HG02763 (cell line): ENCODE results near the gene FOSL1.
"Not testable (repeated sequence)": the region's sequence is repeated elsewhere in the genome, so short reads cannot be mapped to it uniquely, and the experiment has no call there.

Experiments used
- ATAC-seq: cut with Tn5 transposase; IDR thresholded peaks from one replicate; pipeline ENCODE4 v1.9.1; 2021; ENCODE audit warnings: mild to moderate bottlenecking, moderate library complexity; ENCODE audit not compliant: unreplicated experiment

Gene FOSL1

GRCh38 chr11:65896034-65896999 lies 3.9 kb downstream of the FOSL1 start:
- no peak for ATAC-seq

- ATAC-seq: no peak
Observed at GRCh38 chr11:65895482-65895981, 4.7 kb downstream of the FOSL1 start.

- ATAC-seq: no peak
Observed at GRCh38 chr11:65894034-65894591, 6.1 kb downstream of the FOSL1 start.

GRCh38 chr11:65892661-65893317 lies 7.4 kb downstream of the FOSL1 start:
- ATAC-seq: no peak

DNA sequence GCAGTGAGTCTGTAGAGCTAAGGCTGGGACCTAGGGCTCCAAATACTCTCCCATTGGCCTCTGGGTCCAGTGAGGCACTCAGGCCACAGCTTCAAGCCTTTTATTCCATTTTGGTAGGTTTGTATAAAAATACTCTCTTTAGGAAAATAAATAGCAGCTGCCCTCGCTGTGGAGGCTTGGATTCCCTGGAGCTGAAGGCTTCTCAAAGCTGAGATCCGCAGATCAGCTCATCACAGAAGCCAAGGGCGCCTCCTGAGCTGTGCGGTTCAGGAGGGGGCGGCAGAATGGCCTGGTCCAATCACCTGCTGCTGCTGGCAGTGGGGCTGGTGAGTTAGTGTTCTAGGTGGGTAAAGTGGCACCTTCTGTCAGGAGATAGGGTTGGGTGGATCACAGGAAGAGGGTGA lies 8.0 kb downstream of the FOSL1 start:
- not testable (repeated sequence) for ATAC-seq

DNA sequence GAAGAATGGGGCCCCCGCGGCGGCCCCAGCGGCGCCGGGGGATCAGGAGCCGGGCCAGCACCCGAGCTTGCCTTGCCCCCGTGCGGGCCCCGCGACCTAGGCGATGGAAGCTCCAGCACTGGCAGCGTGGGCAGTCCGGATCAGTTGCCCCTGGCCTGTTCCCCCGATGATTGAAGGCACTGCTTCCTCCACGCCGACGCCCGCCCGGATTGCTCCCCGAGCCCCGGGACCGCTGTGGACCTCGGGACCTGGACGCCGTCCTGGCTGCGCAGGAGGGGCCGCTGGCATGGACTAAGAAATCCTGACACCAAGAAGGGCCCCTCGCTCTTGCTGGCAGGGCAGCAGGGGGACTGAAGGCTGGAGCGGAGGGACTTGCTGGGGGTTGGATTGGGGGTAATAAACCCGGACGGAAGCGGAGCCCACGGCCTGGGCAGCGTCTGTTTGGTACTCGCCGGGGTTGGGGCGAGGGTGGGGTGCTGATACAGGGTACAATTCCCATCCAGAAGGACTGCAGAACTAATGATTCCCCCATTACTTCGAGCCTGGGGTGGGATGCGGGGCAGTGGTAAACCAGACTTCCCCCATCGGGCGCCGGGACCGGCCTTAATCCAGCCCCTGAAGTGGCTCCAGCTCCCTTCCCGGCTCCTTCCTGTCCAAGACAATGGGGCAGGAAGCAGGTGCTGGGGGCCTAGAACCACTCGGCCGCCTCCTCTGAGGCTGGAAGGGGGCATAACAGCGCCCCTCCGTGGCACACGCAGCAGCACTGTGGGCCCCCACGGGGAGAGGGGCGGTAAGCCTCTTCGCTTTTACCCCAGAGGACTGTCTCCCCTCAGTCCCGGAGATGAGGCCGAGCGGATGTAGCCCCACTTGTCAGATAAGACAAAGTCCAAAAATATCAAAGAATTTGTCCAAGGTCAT lies 8.7 kb downstream of the FOSL1 start:
- ATAC-seq: no peak

DNA sequence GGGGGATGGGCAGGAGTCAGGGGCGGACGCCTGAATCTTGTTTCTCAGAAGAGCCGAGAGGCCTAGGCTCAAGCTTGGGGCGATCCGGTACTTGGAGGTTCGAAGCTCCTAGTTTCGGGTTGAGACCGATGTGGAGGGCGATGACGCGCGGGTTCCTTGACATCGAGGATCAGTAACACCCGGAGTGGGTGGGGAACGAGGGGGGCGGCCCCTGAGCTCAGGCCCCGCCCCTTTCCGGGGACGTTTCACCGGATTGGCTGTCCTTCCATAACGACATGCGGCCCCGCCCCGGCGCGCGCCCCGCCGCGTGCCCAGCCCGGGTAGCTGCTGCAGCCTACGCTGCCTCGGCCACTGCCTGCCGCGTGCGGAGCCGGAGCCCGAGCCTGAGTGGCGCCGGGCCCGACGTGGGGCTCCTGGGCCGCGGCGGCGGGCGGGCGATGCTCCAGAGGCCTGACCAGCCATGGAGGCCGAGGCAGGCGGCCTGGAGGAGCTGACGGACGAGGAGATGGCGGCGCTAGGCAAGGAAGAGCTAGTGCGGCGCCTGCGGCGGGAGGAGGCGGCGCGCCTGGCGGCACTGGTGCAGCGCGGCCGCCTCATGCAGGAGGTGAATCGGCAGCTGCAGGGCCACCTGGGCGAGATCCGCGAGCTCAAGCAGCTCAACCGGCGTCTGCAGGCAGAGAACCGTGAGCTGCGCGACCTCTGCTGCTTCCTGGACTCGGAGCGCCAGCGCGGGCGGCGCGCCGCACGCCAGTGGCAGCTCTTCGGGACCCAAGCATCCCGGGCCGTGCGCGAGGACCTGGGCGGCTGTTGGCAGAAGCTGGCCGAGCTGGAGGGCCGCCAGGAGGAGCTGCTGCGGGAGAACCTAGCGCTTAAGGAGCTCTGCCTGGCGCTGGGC lies 9.6 kb downstream of the FOSL1 start, which contains the start of gene CCDC85B:
Gene CCDC85B (plus strand): TSS at position 350 of the 895 bp plus-strand sequence. CDS start 111 bp downstream, at position 461.
- peak; percentile 55 for ATAC-seq

DNA sequence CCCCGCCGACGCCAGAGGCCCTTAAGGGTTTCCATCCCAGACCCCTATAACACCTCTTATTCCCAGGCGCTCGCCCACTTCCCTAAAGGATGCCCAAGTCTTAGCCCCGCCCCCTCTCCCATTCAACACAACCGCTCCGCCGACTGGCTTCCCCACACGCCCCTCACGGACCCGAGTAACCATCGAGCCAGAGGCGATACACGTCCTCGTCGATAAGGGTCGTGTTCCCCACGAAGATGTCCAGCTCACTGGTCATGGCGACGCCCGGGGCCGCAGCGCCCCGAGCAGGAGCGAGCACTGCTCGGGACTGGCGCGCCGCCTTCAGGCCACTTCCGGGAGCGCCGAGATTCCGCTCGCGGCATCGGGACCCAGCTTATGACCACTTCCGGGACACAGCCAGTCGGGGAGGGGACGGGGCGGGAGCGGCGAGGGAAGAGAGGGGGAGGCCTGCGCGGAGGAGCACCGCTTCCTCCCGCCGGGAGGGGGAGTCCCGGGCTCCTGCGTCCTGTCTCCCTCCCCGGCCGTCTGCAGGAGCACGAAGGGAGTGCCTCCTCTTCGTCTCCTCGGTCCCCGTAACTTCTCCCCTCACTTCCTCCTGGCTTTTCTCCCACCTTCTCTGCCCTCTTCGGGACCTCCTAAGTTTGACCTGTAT lies 11.9 kb downstream of the FOSL1 start, which contains the start of gene FIBP:
Gene FIBP (minus strand): TSS at position 309 of the 652 bp plus-strand sequence. CDS start 53 bp downstream, at position 256.
- ATAC-seq: peak; percentile 49

DNA sequence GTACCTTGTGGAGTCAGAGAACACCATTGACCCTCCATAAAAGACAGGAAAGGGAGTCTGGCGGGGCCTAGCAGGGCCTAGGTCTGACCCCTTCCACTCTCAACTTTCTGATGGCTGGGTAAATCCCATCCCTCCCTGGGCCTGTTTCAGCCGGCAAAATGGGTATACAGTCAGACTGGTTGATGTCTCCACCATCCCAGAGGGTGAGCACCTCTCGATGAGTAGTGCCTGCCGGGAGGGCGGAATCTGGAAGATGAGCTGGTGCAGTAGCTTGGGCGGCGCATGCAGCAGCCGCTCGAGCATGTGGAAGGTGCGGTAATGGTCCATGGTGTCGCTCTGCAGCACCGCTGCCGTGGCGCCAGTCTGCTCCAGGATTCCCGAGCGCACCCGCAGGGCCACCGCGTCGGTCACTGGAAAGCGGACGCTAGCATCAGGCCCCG lies 12.4 kb downstream of the FOSL1 start:
- no peak for ATAC-seq

GRCh38 chr11:65886826-65887722 lies 13.1 kb downstream of the FOSL1 start:
- no peak for ATAC-seq

GRCh38 chr11:65885808-65886536 lies 14.2 kb downstream of the FOSL1 start:
- ATAC-seq: no peak

DNA sequence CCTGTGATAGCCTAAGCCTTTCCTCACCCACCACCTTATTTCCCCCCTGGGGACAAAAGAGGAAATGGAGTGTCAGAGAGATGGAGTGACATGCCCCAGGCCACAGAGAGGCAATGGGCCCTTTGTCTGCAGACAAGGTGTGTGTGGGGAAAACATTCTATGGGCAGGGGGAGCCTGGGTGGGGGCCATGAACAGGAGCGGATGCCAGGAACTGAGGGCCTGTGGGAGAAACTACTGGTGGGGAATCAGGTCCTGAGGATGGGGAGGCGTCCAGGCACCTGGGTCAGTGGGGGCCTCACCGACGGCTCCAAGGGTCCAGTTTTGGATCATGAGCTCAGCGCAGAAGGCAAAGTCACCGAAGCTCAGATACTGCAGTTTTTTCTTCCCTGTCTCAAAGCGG lies 15.0 kb downstream of the FOSL1 start:
- ATAC-seq: no peak

DNA sequence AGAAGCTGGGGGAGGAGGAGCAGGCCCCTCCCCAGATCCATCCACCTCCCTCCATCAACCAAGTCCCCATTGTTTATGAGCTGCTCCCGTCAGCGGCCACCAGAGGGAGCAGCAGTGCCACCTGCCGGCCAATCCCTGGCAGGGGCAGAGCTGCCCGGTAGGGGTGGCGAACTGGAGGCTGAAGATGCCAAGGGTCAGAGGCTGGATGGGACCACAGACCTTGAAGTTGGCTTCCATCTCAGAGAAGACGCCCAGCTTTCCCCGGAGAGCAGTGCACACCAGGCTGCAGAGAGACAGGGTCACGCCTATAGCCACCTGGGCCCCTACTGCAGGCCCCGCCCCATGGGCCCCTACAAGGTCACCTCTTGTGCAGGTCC lies 15.5 kb downstream of the FOSL1 start:
- no peak for ATAC-seq

DNA sequence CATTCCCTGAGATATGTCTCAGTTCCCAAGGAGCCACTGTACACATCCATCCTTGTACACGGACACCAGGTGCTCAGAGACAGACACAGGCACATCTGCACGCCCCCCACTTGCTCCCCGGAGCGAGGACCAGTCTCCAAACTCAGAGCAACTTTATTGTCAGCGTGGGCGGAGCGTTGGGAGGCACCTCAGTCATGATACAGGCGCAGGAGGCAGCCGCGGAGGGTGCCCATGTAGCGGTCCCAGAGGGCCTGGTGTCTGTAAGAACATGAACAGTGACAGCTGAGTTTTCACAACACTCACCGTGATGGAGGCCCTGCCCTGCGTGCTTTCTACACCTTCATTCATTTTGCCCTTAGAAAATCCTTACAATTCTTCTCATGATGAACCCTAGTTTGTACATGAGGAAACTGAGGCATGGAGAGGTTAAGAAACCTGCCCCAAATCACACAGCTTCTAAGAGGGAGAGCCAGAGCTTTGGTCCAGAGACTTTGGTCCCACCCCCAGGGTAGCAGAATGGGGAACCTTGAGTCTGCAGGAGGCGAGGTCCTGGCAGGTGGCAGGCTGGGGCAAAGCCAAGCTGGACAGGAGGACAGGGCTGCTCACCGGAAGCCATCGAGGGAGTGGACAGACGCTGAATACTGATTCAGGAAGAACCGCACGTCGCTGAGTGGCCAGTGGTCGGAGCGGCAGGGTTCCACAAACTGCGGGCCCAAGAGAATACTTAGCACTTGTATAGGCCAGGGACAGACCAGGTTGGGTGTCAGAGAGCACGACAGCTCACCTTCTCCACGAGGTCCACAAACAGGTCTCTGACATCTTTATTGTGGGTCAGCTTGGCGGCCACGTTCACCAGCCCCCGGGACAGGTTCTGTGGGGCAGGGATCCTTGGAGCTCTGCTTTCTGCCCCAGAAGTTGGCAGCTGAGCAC lies 16.1 kb downstream of the FOSL1 start:
- no peak for ATAC-seq

- no peak for ATAC-seq
Observed at GRCh38 chr11:65883058-65883761, 17.0 kb downstream of the FOSL1 start.
